MCF 10A (cell line): ENCODE results near the gene GPRIN2. TPM values are rescaled to one million over a fixed set of nuclear protein-coding genes. Genes with fewer than 3 reads are reported as not detected.

Source experiments
- BruUV-seq: library from RNA; stranded (reverse); fragments of 400-500 nt; replicated peaks from 2 replicates; lab custom pipeline; 2021; lab: Mats Ljungman, UMichigan
- CTCF ChIA-PET: fragments of 300-600 bp; sonication (Branson Sonifier 250); formaldehyde crosslinking; extraction: SDS; loops from one replicate; lab custom pipeline; 2021; ENCODE audit warnings: antibody characterized with exemption, inconsistent platforms; lab: Yijun Ruan, JAX
- POLR2A ChIA-PET: fragments of 300-600, 350-650 bp; sonication (Branson Sonifier 250); formaldehyde crosslinking; extraction: SDS; loops from one replicate; lab custom pipeline; 2020; ENCODE audit warnings: antibody characterized with exemption, inconsistent platforms; lab: Yijun Ruan, JAX
- DNase-seq: peaks from one replicate; pipeline ENCODE4 v3.0.0-alpha.2; 2018; ENCODE audit not compliant: unreplicated experiment
- H3K27ac Mint-ChIP-seq: one replicate; pipeline ENCODE4 v1.8.0; 2022; ENCODE audit warnings: mild to moderate bottlenecking, low read depth, mixed read lengths; ENCODE audit not compliant: unreplicated experiment
- H3K27me3 Mint-ChIP-seq: one replicate; pipeline ENCODE4 v1.8.0; 2022; ENCODE audit warnings: mixed read lengths; ENCODE audit not compliant: insufficient read depth, unreplicated experiment
- H3K36me3 Mint-ChIP-seq: one replicate; pipeline ENCODE4 v1.8.0; 2022; ENCODE audit warnings: mild to moderate bottlenecking, moderate library complexity, mixed read lengths; ENCODE audit not compliant: insufficient read depth, unreplicated experiment
- H3K4me1 Mint-ChIP-seq: one replicate; pipeline ENCODE4 v1.8.0; 2022; ENCODE audit warnings: mixed read lengths; ENCODE audit not compliant: insufficient read depth, unreplicated experiment
- H3K4me3 Mint-ChIP-seq: one replicate; pipeline ENCODE4 v1.8.0; 2022; ENCODE audit warnings: mild to moderate bottlenecking, moderate library complexity, mixed read lengths; ENCODE audit not compliant: unreplicated experiment
- H3K9me3 Mint-ChIP-seq: one replicate; pipeline ENCODE4 v1.8.0; 2022; ENCODE audit warnings: mixed read lengths; ENCODE audit not compliant: unreplicated experiment
- CTCF ChIP-seq: fragments of 200-600 bp; IDR thresholded peaks from one replicate; pipeline ENCODE4 v1.8.0; 2022; ENCODE audit warnings: antibody characterized with exemption, mild to moderate bottlenecking; ENCODE audit not compliant: unreplicated experiment
- intact Hi-C: fragments of 100-400 bp; cut with micrococcal nuclease; formaldehyde crosslinking; loops from 2 replicates; pipeline ENCODE4 v1.14.1; 2022
- total RNA-seq: library from RNA; stranded (reverse); gene quantifications from 2 replicates; pipeline ENCODE4 v1.2.3, GENCODE V29; 2022

The GPRIN2 gene
- total RNA-seq, 1 experiment from 2014 or later = not detected

DNA sequence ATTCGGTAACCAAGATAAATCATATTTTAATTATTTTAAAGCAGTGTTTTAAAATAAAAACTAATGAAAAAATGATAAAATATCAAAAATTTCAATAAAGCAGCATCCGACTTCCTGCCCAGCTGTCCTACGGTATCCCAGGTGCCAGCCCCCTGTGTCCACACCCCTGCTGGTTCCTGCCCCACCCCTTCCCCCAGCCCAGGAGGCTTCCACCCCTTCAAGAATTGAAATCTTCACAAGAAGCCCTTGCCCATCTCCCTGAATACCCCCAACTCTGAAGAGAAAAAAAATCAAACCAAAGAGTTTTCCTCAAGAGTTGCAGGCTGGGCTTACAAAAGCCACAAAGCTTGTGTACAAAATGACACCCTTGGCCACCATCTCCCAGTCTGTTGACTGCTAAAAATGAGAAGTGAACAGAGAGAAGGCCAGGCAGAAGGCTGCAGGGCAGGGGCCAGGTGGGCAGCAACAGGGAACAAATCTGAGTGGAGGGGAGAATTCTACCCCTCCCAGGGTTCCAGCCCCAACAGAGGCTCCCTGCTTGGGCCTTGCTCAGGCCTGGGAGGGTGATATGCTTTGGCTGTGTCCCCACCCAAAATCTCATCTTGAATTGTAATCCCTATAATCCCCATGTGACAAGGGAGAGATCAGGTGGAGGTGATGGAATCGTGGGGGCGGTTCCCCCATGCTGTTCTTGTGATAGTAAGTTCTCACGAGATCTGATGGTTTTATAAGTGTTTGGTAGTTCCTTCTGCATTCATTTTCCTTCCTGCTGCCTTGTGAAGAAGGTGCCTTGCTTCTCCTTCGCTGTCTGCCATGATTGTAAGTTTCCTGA is 14.5 kb downstream of the GPRIN2 start:
- DNase-seq = no peak
- H3K36me3 Mint-ChIP-seq = no peaks in the 10 kb centered on the region
- no peak for TF ChIP-seq CTCF
- no peaks in the 10 kb centered on the region for H3K4me1 Mint-ChIP-seq
- H3K9me3 Mint-ChIP-seq = no peaks in the 10 kb centered on the region
- H3K27me3 Mint-ChIP-seq = peaks cover 12% of the 10 kb centered on the region
- POLR2A ChIA-PET = no interaction called here
- intact Hi-C loops = no loop called here
- no TSS peak for BruUV-seq
- CTCF ChIA-PET = no interaction called here
- no peak overlapping the region for H3K27ac Mint-ChIP-seq
- H3K4me3 Mint-ChIP-seq = no peak overlapping the region

DNA sequence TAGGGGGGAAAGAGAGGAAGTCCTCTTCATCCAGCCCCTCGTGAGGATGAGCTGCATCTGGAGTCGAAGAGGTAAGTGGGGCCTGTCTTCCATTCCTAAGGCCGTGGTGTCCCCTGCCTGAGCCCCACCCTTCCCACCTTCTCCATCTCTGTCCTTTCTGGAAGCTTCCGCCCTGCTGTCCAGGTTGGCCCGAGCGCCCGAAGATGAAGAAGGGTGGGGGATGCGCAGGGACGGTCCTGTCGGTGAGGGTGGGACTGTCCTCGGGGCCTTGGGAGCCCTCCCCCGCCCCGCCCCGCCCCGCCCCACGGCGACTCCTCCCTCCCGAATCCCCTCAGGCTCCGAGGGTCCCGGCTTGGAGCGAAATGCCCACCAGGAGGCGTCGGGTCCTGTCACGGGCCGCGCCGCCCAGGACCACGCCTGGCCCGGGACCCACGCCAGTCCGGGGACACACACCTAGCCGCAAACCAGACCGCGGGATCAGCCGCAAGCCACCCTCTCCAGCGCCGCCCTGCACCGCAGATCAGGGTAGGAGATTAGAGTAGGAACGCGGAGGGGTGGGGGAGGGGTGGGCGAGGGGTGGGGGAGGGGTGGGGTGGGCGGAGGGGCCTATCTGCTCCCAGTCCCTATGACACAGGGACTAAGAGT is 15.3 kb downstream of the GPRIN2 start:
- POLR2A ChIA-PET = no interaction called here
- no peak overlapping the region for H3K4me3 Mint-ChIP-seq
- no TSS peak for BruUV-seq
- no peaks in the 10 kb centered on the region for H3K36me3 Mint-ChIP-seq
- H3K27ac Mint-ChIP-seq = no peak overlapping the region
- no peak for TF ChIP-seq CTCF
- no peaks in the 10 kb centered on the region for H3K4me1 Mint-ChIP-seq
- CTCF ChIA-PET = no interaction called here
- H3K27me3 Mint-ChIP-seq = peaks cover 12% of the 10 kb centered on the region
- no peaks in the 10 kb centered on the region for H3K9me3 Mint-ChIP-seq
- no peak for DNase-seq
- intact Hi-C loops = no loop called here

- CTCF ChIA-PET = interaction anchor here (0.7 kb wide), 1 partner anchor 805 kb away, joined by 3 read pairs; no protein-coding TSS in a partner anchor
- TF ChIP-seq CTCF = no peak
- intact Hi-C loops = no loop called here
- Mint-ChIP-seq H3K36me3 (no peaks in the 10 kb centered on the region), H3K4me3 (no peak overlapping the region), H3K27me3 (peaks cover 12% of the 10 kb centered on the region), H3K27ac (no peak overlapping the region), H3K4me1 (no peaks in the 10 kb centered on the region), H3K9me3 (no peaks in the 10 kb centered on the region)
- BruUV-seq = no TSS peak
- DNase-seq = no peak
- POLR2A ChIA-PET = no interaction called here
Observed at GRCh38 chr10:46540412-46541016, 15.9 kb downstream of the GPRIN2 start.
